Right ventricle myocardium superior (tissue), 1 donor: Measurements from ENCODE around the gene CERCAM. TPM values are rescaled to one million over a fixed set of nuclear protein-coding genes. Genes with fewer than 3 reads are reported as not detected.
"Not testable (repeated sequence)": the region's sequence is repeated elsewhere in the genome, so short reads cannot be mapped to it uniquely, and the experiment has no call there.

Experiments used
- ATAC-seq: fragments of 200-7000 bp; cut with Tn5 transposase; one replicate; pipeline ENCODE4 v1.9.1; 2020; ENCODE audit warnings: mild to moderate bottlenecking; ENCODE audit not compliant: poor library complexity
- DNase-seq: peaks from one replicate; pipeline ENCODE4 v3.0.0-alpha.2; 2020
- intact Hi-C: fragments of 100-400 bp; cut with DNase I; formaldehyde crosslinking; loops from one replicate; pipeline ENCODE4 v1.11.2; 2022
- total RNA-seq: library from RNA; stranded (reverse); fragmentation: NEBNext Ultra II Directional; extraction: Animal tissue kit (Norgen Biotek cat#: 25700); gene quantifications from one replicate; pipeline ENCODE4 v1.2.1, GENCODE V29; 2021
- donor health status: DM: no; HTN: yes; CAD: no; lungs with severe emphysema.

The CERCAM gene
- total RNA-seq, 1 donor from 2014 or later, result 7.2 TPM

DNA sequence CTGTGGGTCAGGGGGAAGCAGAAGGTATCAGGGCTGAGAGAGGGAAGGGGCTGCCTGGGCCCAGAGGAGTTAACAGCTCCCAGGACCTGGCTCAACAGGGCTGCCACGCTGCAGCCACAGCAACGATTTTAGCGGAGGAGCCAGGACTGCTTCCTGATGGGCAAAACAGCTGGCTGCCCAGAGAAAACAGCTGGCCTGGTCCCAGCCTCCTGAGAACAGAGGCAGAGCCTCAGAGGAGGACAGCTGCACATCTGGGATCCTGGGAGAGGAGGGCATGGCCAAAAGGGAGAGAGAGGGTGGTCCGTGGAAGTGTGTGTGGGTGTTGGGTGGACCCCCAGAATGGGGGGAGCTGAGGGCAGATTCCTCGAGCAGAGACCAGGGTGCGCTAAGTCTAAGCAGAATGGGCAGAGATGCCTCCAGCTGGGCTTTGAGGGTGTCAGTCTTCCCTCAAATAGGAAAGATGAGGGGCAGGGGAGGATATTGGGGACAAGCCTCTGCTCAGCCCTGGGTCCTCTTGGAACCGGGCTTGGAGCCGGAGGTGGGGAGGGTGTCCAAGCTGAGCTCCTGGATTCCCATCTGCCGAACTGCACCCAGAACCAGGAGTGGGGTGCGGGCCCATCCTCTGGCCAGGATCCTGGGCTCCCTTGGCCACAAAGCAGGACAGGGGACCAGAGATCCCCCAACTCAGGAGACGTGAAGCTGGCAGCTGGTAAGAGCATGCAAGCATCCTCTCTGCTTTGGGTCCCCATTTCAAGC, 9.1 kb upstream of the CERCAM start:
- ATAC-seq (no peak), DNase-seq (no peak)
- intact Hi-C loops, result loop anchor here (5.0 kb wide), 1 partner anchor 49 kb away; no protein-coding TSS in a partner anchor

- intact Hi-C loops, result loop anchor here (5.0 kb wide), 1 partner anchor 50 kb away; no protein-coding TSS in a partner anchor
- no peak for DNase-seq
- peak; percentile 46 for ATAC-seq
Measured at GRCh38 chr9:128412120-128412790, 8.4 kb upstream of the CERCAM start.

DNA sequence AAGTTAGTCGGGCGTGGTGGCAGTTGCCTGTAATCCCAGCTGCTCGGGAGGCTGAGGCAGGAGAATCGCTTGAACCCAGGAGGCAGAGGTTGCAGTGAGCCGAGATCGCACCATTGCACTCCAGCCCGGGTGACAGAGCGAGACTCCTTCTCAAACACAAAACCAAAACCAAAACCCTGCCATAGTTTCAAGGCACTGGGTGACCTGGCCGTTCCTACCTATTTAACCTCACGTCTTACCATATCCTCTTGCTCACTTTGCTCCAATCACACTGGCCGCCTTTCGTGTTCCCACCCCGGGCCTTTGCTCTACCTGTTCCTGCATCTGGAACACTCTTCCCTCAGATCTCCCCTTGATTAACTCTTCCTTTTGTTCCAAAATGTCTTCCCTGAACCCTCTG, 6.9 kb upstream of the CERCAM start:
- not testable (repeated sequence) for ATAC-seq

GRCh38 chr9:128414461-128414860, 6.2 kb upstream of the CERCAM start:
- no peak for DNase-seq
- intact Hi-C loops, result loop anchor here (5.0 kb wide), 1 partner anchor 52 kb away; no protein-coding TSS in a partner anchor
- ATAC-seq, result no peak

More for the DNA sequence above, 6.9 kb upstream of the CERCAM start:
- DNase-seq, result not testable (repeated sequence)
- intact Hi-C loops, result loop anchor here (5.0 kb wide), 1 partner anchor 51 kb away; no protein-coding TSS in a partner anchor

DNA sequence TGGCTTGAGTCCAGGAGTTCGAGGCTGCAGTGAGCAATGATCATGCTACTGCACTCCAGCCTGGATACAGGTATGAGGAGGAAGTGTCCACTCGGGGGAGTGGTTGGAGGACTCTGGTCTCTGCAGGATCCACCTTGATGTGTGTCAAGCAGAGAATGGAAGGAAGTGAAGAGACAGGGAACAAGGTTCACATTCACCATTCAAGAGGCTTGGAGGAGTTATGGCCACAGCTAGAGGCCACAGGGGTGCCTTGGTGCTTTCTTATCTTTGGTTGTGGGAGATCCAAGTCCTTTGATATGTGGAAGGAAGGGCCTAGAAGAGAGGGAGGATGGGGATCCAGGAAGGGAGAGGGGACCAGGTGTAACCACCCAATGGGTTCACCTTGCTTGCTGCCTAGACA, 5.4 kb upstream of the CERCAM start:
- intact Hi-C loops, result no loop called here
- no peak for ATAC-seq
- no peak for DNase-seq

GRCh38 chr9:128416014-128416413, 4.6 kb upstream of the CERCAM start:
- intact Hi-C loops, result no loop called here
- ATAC-seq, result no peak

GRCh38 chr9:128416432-128417019, 4.1 kb upstream of the CERCAM start:
- intact Hi-C loops, result no loop called here
- DNase-seq, result no peak
- ATAC-seq, result no peak

More at GRCh38 chr9:128416014-128416413, 4.6 kb upstream of the CERCAM start:
- DNase-seq, result no peak

GRCh38 chr9:128419061-128419925, 1.4 kb upstream of the CERCAM start:
- no peak for DNase-seq
- no peak for ATAC-seq
- intact Hi-C loops, result no loop called here

- DNase-seq, result peak; percentile 86
- intact Hi-C loops, result no loop called here
Measured at GRCh38 chr9:128420060-128420650, 502 bp upstream of the CERCAM start.

GRCh38 chr9:128421482-128421996, 882 bp downstream of the CERCAM start:
- peak; percentile 21 for ATAC-seq
- intact Hi-C loops, result no loop called here
- DNase-seq, result peak; percentile 62

More at GRCh38 chr9:128420060-128420650, 502 bp upstream of the CERCAM start:
- ATAC-seq, result peak; percentile 96

DNA sequence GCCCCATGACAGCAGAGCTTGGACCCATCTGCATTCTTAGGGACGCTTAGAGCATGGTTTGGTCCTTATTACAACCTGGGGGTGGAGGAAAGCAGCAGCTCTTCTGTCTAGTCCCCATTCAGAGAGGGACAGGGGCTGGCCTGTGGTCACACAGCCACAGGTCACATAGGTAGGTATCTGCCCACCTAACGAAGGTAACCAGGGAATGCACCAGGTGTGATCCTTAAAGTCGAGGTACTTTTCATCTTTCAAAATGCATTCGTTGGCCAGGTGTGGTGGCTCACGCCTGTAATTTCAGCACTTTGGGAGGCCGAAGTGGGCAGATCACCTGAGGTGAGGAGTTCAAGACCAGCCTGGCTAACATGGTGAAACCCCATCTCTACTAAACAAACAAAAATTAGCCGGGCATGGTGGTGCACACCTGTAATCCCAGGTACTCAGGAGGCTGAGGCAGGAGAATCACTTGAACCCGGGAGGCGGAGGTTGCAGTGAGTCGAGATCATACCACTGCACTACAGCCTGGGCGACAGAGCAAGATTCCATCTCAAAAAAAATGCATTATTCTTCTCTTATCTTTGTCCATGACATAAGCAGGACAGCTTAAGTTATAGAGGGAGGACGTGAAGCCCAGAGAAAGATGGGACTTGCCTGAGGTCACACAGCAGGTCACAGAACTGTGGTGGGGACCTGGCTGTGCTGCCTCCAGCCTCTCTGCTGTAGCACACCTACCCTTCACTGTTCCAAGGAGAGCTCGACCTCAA, 1.5 kb downstream of the CERCAM start:
- ATAC-seq, intact Hi-C loops: not testable (repeated sequence)

GRCh38 chr9:128422783-128423150, 2.1 kb downstream of the CERCAM start:
- no peak for ATAC-seq
- intact Hi-C loops, result no loop called here
- DNase-seq, result no peak

More for the DNA sequence above, 1.5 kb downstream of the CERCAM start:
- not testable (repeated sequence) for DNase-seq

- intact Hi-C loops, DNase-seq, ATAC-seq: not testable (repeated sequence)
Measured at GRCh38 chr9:128423356-128423755, 2.7 kb downstream of the CERCAM start.

DNA sequence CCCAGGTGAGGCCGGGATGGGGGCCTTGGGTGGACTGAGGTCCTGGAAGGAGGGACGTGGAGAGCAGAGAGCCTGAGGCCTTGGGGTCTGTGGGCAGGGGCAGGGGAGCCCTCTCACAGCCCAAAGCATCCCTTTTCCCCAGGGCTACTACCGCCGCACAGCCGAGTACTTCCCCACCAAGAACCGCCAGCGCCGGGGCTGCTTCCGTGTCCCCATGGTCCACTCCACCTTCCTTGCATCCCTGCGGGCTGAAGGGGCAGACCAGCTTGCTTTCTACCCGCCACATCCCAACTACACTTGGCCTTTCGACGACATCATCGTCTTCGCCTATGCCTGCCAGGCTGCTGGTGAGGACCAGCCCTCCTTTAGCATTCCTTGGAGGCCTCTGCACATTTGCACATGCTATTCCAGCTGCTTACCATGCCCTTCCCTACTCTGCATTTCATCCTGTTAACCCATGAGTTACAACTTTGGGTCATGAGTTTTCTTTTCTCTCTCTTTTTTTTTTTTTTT, 3.7 kb downstream of the CERCAM start:
- no peak for DNase-seq
- intact Hi-C loops, result no loop called here
- no peak for ATAC-seq

- no peak for DNase-seq
- ATAC-seq, result no peak
- intact Hi-C loops, result no loop called here
Measured at GRCh38 chr9:128428644-128429512, 8.2 kb downstream of the CERCAM start.

GRCh38 chr9:128429513-128430086, 8.9 kb downstream of the CERCAM start:
- DNase-seq (no peak), ATAC-seq (no peak)
- intact Hi-C loops, result no loop called here
